ENCODE data around the gene IFIT2. TPM values are rescaled to one million over a fixed set of nuclear protein-coding genes. Genes with fewer than 3 reads are reported as not detected.

The IFIT2 gene
- total RNA-seq, 1 donor from 2014 or later = 4.9 TPM

DNA sequence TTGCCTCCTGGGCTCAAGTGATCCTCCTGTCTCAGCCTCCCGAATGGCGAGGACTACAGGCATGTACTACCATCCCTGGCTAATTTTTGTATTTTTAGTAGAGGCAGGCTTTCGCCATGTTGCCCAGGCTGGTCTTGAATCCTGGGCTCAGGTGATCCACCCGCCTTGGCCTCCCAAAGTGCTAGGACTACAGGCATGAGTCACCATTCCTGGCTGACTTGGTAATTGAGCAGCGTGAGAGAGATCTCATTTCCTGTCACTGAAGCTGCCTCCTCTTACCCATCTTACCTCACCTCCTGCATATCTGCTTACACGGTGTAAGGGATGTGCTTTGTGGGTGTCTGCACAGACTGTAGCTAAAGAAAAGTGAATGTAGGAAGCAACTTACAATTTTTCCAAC, 35.6 kb downstream of the IFIT2 start:
- Mint-ChIP-seq H3K27me3 (no peaks in the 10 kb centered on the region), H3K27ac (no peak overlapping the region), H3K9me3 (no peaks in the 10 kb centered on the region), H3K4me3 (no peak overlapping the region), H3K36me3 (ENCODE audit: low read depth) (peaks cover 28% of the 10 kb centered on the region), H3K4me1 (peaks cover 21% of the 10 kb centered on the region)
- ChIA-PET POLR2A (no interaction called here), CTCF (no interaction called here)
- ATAC-seq (ENCODE audit: low read depth) = no peak
- TF ChIP-seq, protein P1, sequence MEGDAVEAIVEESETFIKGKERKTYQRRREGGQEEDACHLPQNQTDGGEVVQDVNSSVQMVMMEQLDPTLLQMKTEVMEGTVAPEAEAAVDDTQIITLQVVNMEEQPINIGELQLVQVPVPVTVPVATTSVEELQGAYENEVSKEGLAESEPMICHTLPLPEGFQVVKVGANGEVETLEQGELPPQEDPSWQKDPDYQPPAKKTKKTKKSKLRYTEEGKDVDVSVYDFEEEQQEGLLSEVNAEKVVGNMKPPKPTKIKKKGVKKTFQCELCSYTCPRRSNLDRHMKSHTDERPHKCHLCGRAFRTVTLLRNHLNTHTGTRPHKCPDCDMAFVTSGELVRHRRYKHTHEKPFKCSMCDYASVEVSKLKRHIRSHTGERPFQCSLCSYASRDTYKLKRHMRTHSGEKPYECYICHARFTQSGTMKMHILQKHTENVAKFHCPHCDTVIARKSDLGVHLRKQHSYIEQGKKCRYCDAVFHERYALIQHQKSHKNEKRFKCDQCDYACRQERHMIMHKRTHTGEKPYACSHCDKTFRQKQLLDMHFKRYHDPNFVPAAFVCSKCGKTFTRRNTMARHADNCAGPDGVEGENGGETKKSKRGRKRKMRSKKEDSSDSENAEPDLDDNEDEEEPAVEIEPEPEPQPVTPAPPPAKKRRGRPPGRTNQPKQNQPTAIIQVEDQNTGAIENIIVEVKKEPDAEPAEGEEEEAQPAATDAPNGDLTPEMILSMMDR (IDR thresholded peaks at IDR 0.05) = no peak
- intact Hi-C loops (cut with micrococcal nuclease) = no loop called here
- DNase-seq = no peak

GRCh38 chr10:89338713-89339112, 36.9 kb downstream of the IFIT2 start:
- ATAC-seq (ENCODE audit: low read depth) = no peak
- Mint-ChIP-seq H3K4me1 (peaks cover 9% of the 10 kb centered on the region), H3K27ac (no peak overlapping the region), H3K4me3 (no peak overlapping the region), H3K36me3 (ENCODE audit: low read depth) (peaks cover 28% of the 10 kb centered on the region), H3K9me3 (no peaks in the 10 kb centered on the region), H3K27me3 (no peaks in the 10 kb centered on the region)
- POLR2A ChIA-PET = no interaction called here
- TF ChIP-seq, protein P1 (IDR thresholded peaks at IDR 0.05) = no peak
- intact Hi-C loops (cut with micrococcal nuclease) = no loop called here
- CTCF ChIA-PET = no interaction called here
- no peak for DNase-seq

DNA sequence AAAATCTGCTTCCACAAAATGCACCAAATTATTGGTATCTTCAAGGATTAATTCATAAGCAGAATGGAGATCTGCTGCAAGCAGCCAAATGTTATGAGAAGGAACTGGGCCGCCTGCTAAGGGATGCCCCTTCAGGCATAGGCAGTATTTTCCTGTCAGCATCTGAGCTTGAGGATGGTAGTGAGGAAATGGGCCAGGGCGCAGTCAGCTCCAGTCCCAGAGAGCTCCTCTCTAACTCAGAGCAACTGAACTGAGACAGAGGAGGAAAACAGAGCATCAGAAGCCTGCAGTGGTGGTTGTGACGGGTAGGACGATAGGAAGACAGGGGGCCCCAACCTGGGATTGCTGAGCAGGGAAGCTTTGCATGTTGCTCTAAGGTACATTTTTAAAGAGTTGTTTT, 38.0 kb downstream of the IFIT2 start:
- Mint-ChIP-seq H3K4me1 (peaks cover 3% of the 10 kb centered on the region), H3K27ac (no peak overlapping the region), H3K27me3 (no peaks in the 10 kb centered on the region), H3K36me3 (ENCODE audit: low read depth) (peaks cover 28% of the 10 kb centered on the region), H3K9me3 (no peaks in the 10 kb centered on the region), H3K4me3 (no peak overlapping the region)
- DNase-seq (no peak), ATAC-seq (ENCODE audit: low read depth) (no peak)
- POLR2A ChIA-PET = interaction anchor here (0.5 kb wide), 1 partner anchor 71 kb away, joined by 3 read pairs; no protein-coding TSS in a partner anchor
- CTCF ChIA-PET = no interaction called here
- intact Hi-C loops (cut with micrococcal nuclease) = no loop called here
- TF ChIP-seq, protein P1 (IDR thresholded peaks at IDR 0.05) = no peak

DNA sequence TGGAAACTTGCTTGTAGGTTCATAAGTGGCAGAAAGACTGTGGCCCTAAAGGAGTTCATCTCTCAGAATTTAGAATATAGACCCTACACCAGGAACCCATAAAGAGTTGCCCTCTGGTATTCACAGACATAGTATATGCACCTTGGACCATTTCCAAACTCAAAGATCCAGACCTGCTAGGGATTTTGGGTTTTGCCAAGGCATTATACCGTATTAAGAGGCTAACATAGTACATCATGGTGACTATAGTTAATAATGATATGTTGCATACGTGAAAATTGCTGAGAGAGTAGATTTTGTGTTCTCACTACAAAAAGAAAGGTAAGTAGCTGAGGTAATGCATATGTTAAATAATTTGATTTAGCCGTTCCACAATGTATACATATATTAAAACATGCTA, 39.8 kb downstream of the IFIT2 start:
- intact Hi-C loops (cut with micrococcal nuclease) = no loop called here
- ChIA-PET POLR2A (no interaction called here), CTCF (no interaction called here)
- DNase-seq = no peak
- H3K27me3 Mint-ChIP-seq = no peaks in the 10 kb centered on the region
- TF ChIP-seq, protein P1 (IDR thresholded peaks at IDR 0.05) = no peak
- H3K9me3 Mint-ChIP-seq = no peaks in the 10 kb centered on the region
- peaks cover 28% of the 10 kb centered on the region for H3K36me3 Mint-ChIP-seq (ENCODE audit: low read depth)
- no peak for ATAC-seq (ENCODE audit: low read depth)
- no peak overlapping the region for H3K27ac Mint-ChIP-seq
- no peak overlapping the region for H3K4me3 Mint-ChIP-seq
- no peaks in the 10 kb centered on the region for H3K4me1 Mint-ChIP-seq

GRCh38 chr10:89342206-89342958, 40.5 kb downstream of the IFIT2 start:
- TF ChIP-seq, protein P1 (IDR thresholded peaks at IDR 0.05) = no peak
- Mint-ChIP-seq H3K4me3 (no peak overlapping the region), H3K27ac (no peak overlapping the region), H3K9me3 (no peaks in the 10 kb centered on the region), H3K4me1 (peaks cover 4% of the 10 kb centered on the region), H3K36me3 (ENCODE audit: low read depth) (peaks cover 28% of the 10 kb centered on the region), H3K27me3 (no peaks in the 10 kb centered on the region)
- DNase-seq (no peak), ATAC-seq (ENCODE audit: low read depth) (no peak)
- intact Hi-C loops (cut with micrococcal nuclease) = no loop called here
- ChIA-PET POLR2A (no interaction called here), CTCF (no interaction called here)

All from activated B cell treated with CpG ODN at 0.5 μM for 24 hours (primary cell).